K562 (cell line): ENCODE measurements around the gene EVA1B. TPM values are rescaled to one million over a fixed set of nuclear protein-coding genes. Genes with fewer than 3 reads are reported as not detected.

Source experiments
- ATAC-seq: fragments of 200-7000 bp; cut with Tn5 transposase; 3 replicates; pipeline ENCODE4 v1.9.1; 2020; ENCODE audit warnings: moderate library complexity
- BruUV-seq: library from RNA; stranded (reverse); fragments of 400-500 nt; replicated peaks from 2 replicates; lab custom pipeline; 2021; lab: Mats Ljungman, UMichigan
- CTCF ChIA-PET: fragments of 300-600 bp; formaldehyde crosslinking; extraction: SDS; loops from one replicate; lab custom pipeline; 2021; ENCODE audit warnings: low intra/inter-chr PET ratio; lab: Yijun Ruan, JAX
- POLR2A ChIA-PET: fragments of 300-600, 350-650 bp; sonication (Branson Sonifier 250); formaldehyde crosslinking; extraction: SDS; loops from one replicate; lab custom pipeline; 2021; ENCODE audit warnings: antibody characterized with exemption, inconsistent platforms; lab: Yijun Ruan, JAX
- DNase-seq, 4 experiments: peaks; one replicate each; pipeline versions ENCODE4 v3.0.0 to v3.0.0-alpha.2; 2011 to 2018; ENCODE audit warnings: low spot score in 3 of 4, mixed read lengths in 3 of 4; ENCODE audit errors: extremely low read depth in 1 of 4
- FAIRE-seq: peaks from 2 replicates; lab custom pipeline; 2011; peaks lifted over from hg19 to GRCh38; lab: Jason Lieb, UNC
- H2AFZ ChIP-seq: 2 replicates; pipeline ENCODE4 v1.6.0; 2011; ENCODE audit warnings: low read depth, low read length, control low read depth, inconsistent platforms
- H3K27ac ChIP-seq: fragments of 200-600 bp; 3 replicates; pipeline ENCODE4 v1.8.0; 2011; ENCODE audit warnings: low read depth, mild to moderate bottlenecking, control low read depth, inconsistent platforms, low read length, moderate library complexity, mixed read lengths; ENCODE audit errors: extremely low read depth
- H3K27me3 ChIP-seq, 2 experiments: fragments of 300-600 bp in 1 of 2; 2 replicates in 1 of 2; 3 replicates in 1 of 2; pipeline versions ENCODE4 v1.6.0 to v1.8.0; 2011; ENCODE audit warnings: inconsistent platforms in 2 of 2, low read length in 2 of 2, mild to moderate bottlenecking in 1 of 2, mixed read lengths in 1 of 2, moderate library complexity in 1 of 2; ENCODE audit not compliant: control insufficient read depth in 2 of 2, insufficient read depth in 2 of 2
- H3K36me3 ChIP-seq: fragments of 300-600 bp; 3 replicates; pipeline ENCODE4 v1.8.0; 2011; ENCODE audit warnings: mild to moderate bottlenecking, low read length, inconsistent platforms; ENCODE audit not compliant: control insufficient read depth, insufficient read depth
- H3K4me1 ChIP-seq, 2 experiments: fragments of 200-600 bp in 1 of 2; replicated peaks in 1 of 2; 2 replicates in 1 of 2; 3 replicates in 1 of 2; pipeline versions ENCODE4 v1.5.1 to v1.8.0; 2011; ENCODE audit warnings: inconsistent platforms in 2 of 2, low read length in 2 of 2, mild to moderate bottlenecking in 1 of 2, mixed read lengths in 1 of 2, moderate library complexity in 1 of 2; ENCODE audit not compliant: control insufficient read depth in 2 of 2, insufficient read depth in 2 of 2
- H3K4me2 ChIP-seq: 2 replicates; pipeline ENCODE4 v1.6.1; 2011; ENCODE audit warnings: low read length, control low read depth, inconsistent platforms, mixed read lengths; ENCODE audit not compliant: insufficient read depth
- H3K4me3 ChIP-seq: fragments of 200-600 bp; sonication (generic), shearing (Covaris generic); 2 replicates; pipeline ENCODE4 v1.5.1; 2016; ENCODE audit warnings: control low read depth, inconsistent platforms
- H3K79me2 ChIP-seq: fragments of 200-600 bp; 3 replicates; pipeline ENCODE4 v1.8.0; 2011; ENCODE audit warnings: low read length, inconsistent platforms; ENCODE audit not compliant: control insufficient read depth, insufficient read depth
- H3K9ac ChIP-seq, 2 experiments: 2 replicates each; pipeline versions ENCODE4 v1.6.0 to v1.6.1; 2011; ENCODE audit warnings: low read depth in 2 of 2, low read length in 2 of 2, control low read depth in 1 of 2, inconsistent platforms in 1 of 2, mild to moderate bottlenecking in 1 of 2, mixed read lengths in 1 of 2; ENCODE audit not compliant: insufficient read depth in 1 of 2
- H3K9me1 ChIP-seq: one replicate; pipeline ENCODE4 v1.6.0; 2011; ENCODE audit warnings: inconsistent platforms, mild to moderate bottlenecking, low read length, moderate library complexity; ENCODE audit not compliant: control insufficient read depth, insufficient read depth
- H3K9me3 ChIP-seq: replicated peaks from 2 replicates; pipeline ENCODE4 v1.5.1; 2011; ENCODE audit warnings: low read depth, low read length, inconsistent platforms; ENCODE audit not compliant: control insufficient read depth, insufficient read depth
- H4K20me1 ChIP-seq: replicated peaks from 2 replicates; pipeline ENCODE4 v1.6.1; 2011; ENCODE audit warnings: low read length, inconsistent platforms, mixed read lengths; ENCODE audit not compliant: control insufficient read depth, insufficient read depth
- E2F3 ChIP-seq: fragments of 250-450 bp; sonication (Bioruptor Pico); IDR thresholded peaks from 2 replicates; pipeline ENCODE4 v1.4.0; 2020; ENCODE audit warnings: mild to moderate bottlenecking
- ELF4 ChIP-seq: fragments of 450-650 bp; formaldehyde crosslinking; IDR thresholded peaks from 2 replicates; pipeline ENCODE4 v1.4.0; 2022; ENCODE audit warnings: missing genetic modification characterization
- EZH2 ChIP-seq: IDR thresholded peaks from 2 replicates; pipeline ENCODE4 v1.6.1; 2012; ENCODE audit warnings: low read depth, mild to moderate bottlenecking, inconsistent platforms, low read length, borderline replicate concordance
- HEY1 ChIP-seq: fragments of 250-450 bp; sonication (Bioruptor Pico); IDR thresholded peaks from 2 replicates; pipeline ENCODE4 v1.5.0; 2020; ENCODE audit warnings: mild to moderate bottlenecking, moderate library complexity, borderline replicate concordance
- IFI16 ChIP-seq: fragments of 250-450 bp; sonication (Bioruptor Pico); IDR thresholded peaks from 2 replicates; pipeline ENCODE4 v2.1.2; 2022; ENCODE audit warnings: mild to moderate bottlenecking, inconsistent platforms
- NCOA1 ChIP-seq: fragments of 450-650 bp; IDR thresholded peaks from 2 replicates; pipeline ENCODE4 v1.6.1; 2016; ENCODE audit warnings: low read depth
- PCBP2 ChIP-seq: fragments of 200-400 bp; formaldehyde crosslinking; IDR thresholded peaks from 2 replicates; pipeline ENCODE4 v1.6.1; 2018; ENCODE audit warnings: low read length, low read depth, mild to moderate bottlenecking, moderate library complexity; ENCODE audit not compliant: poor library complexity, severe bottlenecking
- PRMT5 ChIP-seq: sonication (generic); formaldehyde crosslinking; IDR thresholded peaks from 2 replicates; pipeline ENCODE4 v1.5.0; 2020; ENCODE audit warnings: missing genetic modification reagents
- RHOXF2B ChIP-seq: fragments of 250-450 bp; sonication (Bioruptor Pico); conservative IDR thresholded peaks from 2 replicates; pipeline ENCODE4 v1.5.1; 2021
- SMAD1 ChIP-seq: fragments of 150-350 bp; IDR thresholded peaks from 2 replicates; pipeline ENCODE4 v1.6.1; 2014; ENCODE audit warnings: low read length, low read depth; ENCODE audit not compliant: partially characterized antibody
- SMAD4 ChIP-seq: fragments of 250-450 bp; sonication (Bioruptor Pico); conservative IDR thresholded peaks from 2 replicates; pipeline ENCODE4 v1.8.0; 2021; ENCODE audit warnings: inconsistent platforms, mild to moderate bottlenecking, moderate library complexity
- WHSC1 ChIP-seq: IDR thresholded peaks from one replicate; pipeline ENCODE4 v1.6.1; 2012; ENCODE audit warnings: low read length, control low read depth, inconsistent platforms
- XRCC4 ChIP-seq: IDR thresholded peaks from one replicate; pipeline ENCODE4 v1.6.1; 2011; ENCODE audit not compliant: insufficient read depth, insufficient read length; ENCODE audit errors: extremely low read depth
- ZNF134 ChIP-seq: fragments of 250-450 bp; sonication (Bioruptor Pico); conservative IDR thresholded peaks from 2 replicates; pipeline ENCODE4 v1.4.0; 2020
- ZNF699 ChIP-seq: fragments of 250-450 bp; sonication (Bioruptor Pico); IDR thresholded peaks from 2 replicates; pipeline ENCODE4 v1.8.0; 2021; ENCODE audit warnings: mild to moderate bottlenecking, moderate library complexity; ENCODE audit not compliant: insufficient replicate concordance
- ZNF77 ChIP-seq: fragments of 250-450 bp; sonication (Bioruptor Pico); IDR thresholded peaks from 2 replicates; pipeline ENCODE4 v1.5.0; 2020
- WGBS: fragments of 100-300 bp; shearing (Covaris generic); methylation state at CpG from one replicate; pipeline ENCODE4 v1.1.6; 2016; ENCODE audit warnings: low coverage, mixed read lengths; ENCODE audit not compliant: insufficient coverage; ENCODE audit errors: missing lambda C conversion rate; 5-methylcytosine and 5-hydroxymethylcytosine counted together
- in situ Hi-C: fragments of 300-500 bp; cut with MboI; formaldehyde crosslinking; loops from 4 replicates; pipeline ENCODE4 v1.15.0; 2018; ENCODE audit warnings: inconsistent platforms, mixed read lengths
- intact Hi-C: fragments of 100-400 bp; cut with micrococcal nuclease; formaldehyde crosslinking; loops from 2 replicates; pipeline ENCODE4 v1.14.2; 2022
- polyA plus RNA-seq, 8 experiments: library from polyadenylated mRNA; depleted of rRNA in 4 of 8; stranded (reverse) in 5 of 8; unstranded in 3 of 8; fragments of >200 nt; fragmentation: Nextera tagmentation in 2 of 8; fragmentation: Illumina TruSeq in 1 of 8; extraction: Ambion mirVana in 2 of 8; extraction: Trizol in 1 of 8; gene quantifications; 2 replicates each; pipeline versions ENCODE4 v1.2.1 to v1.2.3, GENCODE V29; 2011 to 2014; ENCODE audit warnings: inconsistent platforms in 1 of 8, missing spikeins in 1 of 8
- total RNA-seq, 7 experiments: library from RNA; depleted of rRNA in 6 of 7; stranded (reverse); fragments of >200 nt in 6 of 7; fragmentation: Illumina TruSeq in 2 of 7; extraction: Trizol in 2 of 7; gene quantifications; 2 replicates each; pipeline versions ENCODE4 v1.2.1 to v1.2.3, GENCODE V29; 2011 to 2021; ENCODE audit warnings: low replicate concordance in 1 of 7
- TF ChIP-seq, protein P1 (sequence below): fragments of 250-450 bp; sonication (Bioruptor Pico); IDR thresholded peaks from 2 replicates; pipeline ENCODE4 v1.9.0; 2021; ENCODE audit warnings: mild to moderate bottlenecking
- TF ChIP-seq, protein P2 (sequence below): fragments of 250-450 bp; sonication (Bioruptor Pico); IDR thresholded peaks from 2 replicates; pipeline ENCODE4 v1.8.0; 2021; ENCODE audit warnings: moderate library complexity, mild to moderate bottlenecking, inconsistent platforms
- TF ChIP-seq, protein P3 (sequence below), 2 experiments: fragments of 450-650 bp; IDR thresholded peaks; 2 replicates each; pipeline ENCODE4 v1.6.1; 2016

EVA1B gene
- total and polyA plus RNA-seq, 9 of the 15 experiments (the other 6 are each of a cell fraction or from before 2014, with no cell fraction given) = 0.08 to 65.7 (median 2.4) TPM

DNA sequence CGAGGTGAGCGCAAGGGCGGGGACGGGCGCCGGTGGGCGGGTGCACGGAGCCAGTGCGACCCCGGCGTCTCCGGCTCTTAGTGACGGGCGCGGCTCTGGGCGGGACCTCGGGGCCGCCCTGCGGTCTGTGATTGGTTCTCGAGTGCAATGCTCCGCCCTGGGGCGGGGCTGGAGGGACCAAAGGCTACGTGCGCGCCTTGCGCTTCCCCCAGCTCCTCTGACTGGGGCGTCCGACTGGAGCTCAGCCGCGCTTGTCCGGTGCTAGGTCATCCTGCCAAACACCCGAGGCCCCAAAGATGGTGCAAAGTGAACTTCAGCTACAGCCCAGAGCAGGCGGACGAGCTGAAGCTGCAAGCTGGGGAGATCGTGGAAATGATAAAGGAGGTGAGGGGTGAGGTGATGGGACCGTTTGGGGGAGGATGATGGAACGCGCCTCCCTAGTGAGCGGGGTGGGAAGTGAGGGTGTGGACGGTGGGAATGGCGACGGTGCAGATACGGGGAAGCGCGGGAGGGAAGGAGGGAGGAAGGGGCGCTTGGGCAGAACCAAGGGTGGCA, 16.5 kb downstream of the EVA1B start (continued):
- TF ChIP-seq, protein P1, sequence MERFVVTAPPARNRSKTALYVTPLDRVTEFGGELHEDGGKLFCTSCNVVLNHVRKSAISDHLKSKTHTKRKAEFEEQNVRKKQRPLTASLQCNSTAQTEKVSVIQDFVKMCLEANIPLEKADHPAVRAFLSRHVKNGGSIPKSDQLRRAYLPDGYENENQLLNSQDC (CRISPR knock-in tag) = no peak
- no peak for TF ChIP-seq HEY1
- TF ChIP-seq ZNF134 (CRISPR knock-in tag) = no peak

DNA sequence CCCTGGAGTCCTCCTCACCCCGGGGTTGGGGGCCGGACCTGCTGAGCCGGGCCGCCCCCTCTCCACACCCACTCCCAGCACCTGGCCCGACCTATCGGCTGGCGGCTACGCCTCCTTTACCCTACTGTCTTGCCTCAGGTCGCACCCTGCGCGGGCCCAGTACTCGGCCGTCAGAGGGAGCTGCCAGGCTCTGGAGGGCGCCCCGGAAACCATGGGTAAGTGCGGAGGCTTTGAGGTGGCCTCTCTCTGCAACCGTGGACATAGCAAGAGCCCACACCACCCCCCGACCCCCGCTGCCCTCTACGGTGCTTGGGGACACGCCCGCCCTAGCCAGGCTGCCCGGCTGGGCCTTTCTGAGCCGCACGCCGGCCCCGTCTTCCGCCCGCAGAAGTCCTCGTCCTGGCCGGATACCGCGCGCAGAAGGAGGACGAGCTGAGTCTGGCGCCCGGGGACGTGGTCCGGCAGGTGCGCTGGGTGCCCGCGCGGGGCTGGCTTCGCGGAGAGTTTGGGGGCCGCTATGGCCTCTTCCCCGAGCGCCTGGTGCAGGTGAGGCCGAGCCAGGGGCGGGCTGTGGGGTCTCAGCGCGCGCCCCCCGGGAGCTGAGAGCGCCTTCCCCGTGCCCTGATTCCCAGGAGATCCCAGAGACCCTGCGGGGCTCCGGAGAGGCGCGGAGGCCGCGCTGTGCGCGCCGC, 17.1 kb downstream of the EVA1B start, which contains the start of gene SH3D21:
TSS of gene SH3D21 (plus strand) at position 159 of the 692 bp plus-strand sequence. CDS start at position 212, 53 bp downstream.
- Histone ChIP-seq H3K36me3 (peaks cover 38% of the 10 kb centered on the region), H2AFZ (peak within 1 kb of the TSS; percentile 95), H3K9me1 (peaks cover 7% of the 10 kb centered on the region), H3K79me2 (no peaks in the 10 kb centered on the region), H3K4me1 (peaks cover 4 to 23% of the 10 kb centered on the region in 2 experiments; a peak in 3 of 5 replicates), H3K9ac (peak within 1 kb of the TSS; percentile 46 to 82; a peak in 3 of 4 replicates), H3K4me3 (peak within 1 kb of the TSS; percentile 51), H3K27ac (peak within 1 kb of the TSS; percentile 50; the same call in 2 of the 3 replicates), H3K9me3 (no peaks in the 10 kb centered on the region), H3K4me2 (peak within 1 kb of the TSS; percentile 95), H4K20me1 (no peaks in the 10 kb centered on the region; the same call in 1 of the 2 replicates), H3K27me3 (no peaks in the 10 kb centered on the region)
- ChIA-PET POLR2A (interaction anchor here (0.6 to 1.5 kb wide), 16 partner anchors 10 to 722 kb away, joined by 3 to 9 read pairs (median 4); partner anchors contain the start of gene EVA1B), CTCF (no interaction called here)
- peak in 3 of 4 experiments; percentile 38 to 40 (median 38) for DNase-seq
- intact Hi-C loops = no loop called here
- WGBS = 51% methylated on average over 52 of the region's 65 CpGs
- BruUV-seq = no TSS peak
- no peak for FAIRE-seq
- in situ Hi-C loops = no loop called here
- ATAC-seq = peak; percentile 37
- no peak for TF ChIP-seq NCOA1
- TF ChIP-seq, protein P2, sequence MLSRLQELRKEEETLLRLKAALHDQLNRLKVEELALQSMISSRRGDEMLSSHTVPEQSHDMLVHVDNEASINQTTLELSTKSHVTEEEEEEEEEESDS (CRISPR knock-in tag) = no peak
- TF ChIP-seq SMAD1 = no peak
- TF ChIP-seq EZH2 = no peak
- no peak for TF ChIP-seq ZNF699 (CRISPR knock-in tag)
- TF ChIP-seq, protein P3, sequence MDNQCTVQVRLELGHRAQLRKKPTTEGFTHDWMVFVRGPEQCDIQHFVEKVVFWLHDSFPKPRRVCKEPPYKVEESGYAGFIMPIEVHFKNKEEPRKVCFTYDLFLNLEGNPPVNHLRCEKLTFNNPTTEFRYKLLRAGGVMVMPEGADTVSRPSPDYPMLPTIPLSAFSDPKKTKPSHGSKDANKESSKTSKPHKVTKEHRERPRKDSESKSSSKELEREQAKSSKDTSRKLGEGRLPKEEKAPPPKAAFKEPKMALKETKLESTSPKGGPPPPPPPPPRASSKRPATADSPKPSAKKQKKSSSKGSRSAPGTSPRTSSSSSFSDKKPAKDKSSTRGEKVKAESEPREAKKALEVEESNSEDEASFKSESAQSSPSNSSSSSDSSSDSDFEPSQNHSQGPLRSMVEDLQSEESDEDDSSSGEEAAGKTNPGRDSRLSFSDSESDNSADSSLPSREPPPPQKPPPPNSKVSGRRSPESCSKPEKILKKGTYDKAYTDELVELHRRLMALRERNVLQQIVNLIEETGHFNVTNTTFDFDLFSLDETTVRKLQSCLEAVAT (IDR thresholded peaks at IDR 0.05) = no peak
- no peak for TF ChIP-seq PRMT5 (CRISPR knock-in tag)
- no peak for TF ChIP-seq RHOXF2B
- no peak for TF ChIP-seq XRCC4
- no peak for TF ChIP-seq E2F3
- TF ChIP-seq WHSC1 = no peak
- TF ChIP-seq SMAD4 = 0 out of 2 replicates have a peak, but pooled peaks have one; percentile 25
- no peak for TF ChIP-seq ELF4 (CRISPR knock-in tag)
- peak; percentile 31 for TF ChIP-seq PCBP2
- TF ChIP-seq IFI16 (CRISPR knock-in tag) = no peak
- TF ChIP-seq ZNF77 = no peak
